ENCODE results near the gene MEX3D. TPM values are rescaled to one million over a fixed set of nuclear protein-coding genes. Genes with fewer than 3 reads are reported as not detected.

The MEX3D gene
- total RNA-seq, 4 donors from 2014 or later, result 18.8 to 47.8 (median 28.7) TPM

GRCh38 chr19:1613146-1613545 lies 45.0 kb upstream of the MEX3D start:
- Histone ChIP-seq H3K4me1 (peaks cover 0 to 5% (median 0%) of the 10 kb centered on the region in 3 donors), H3K27me3 (no peaks in the 10 kb centered on the region), H3K4me3 (no peak overlapping the region), H3K9me3 (no peaks in the 10 kb centered on the region), H3K36me3 (peaks cover 0 to 86% of the 10 kb centered on the region in 2 donors), H3K27ac (no peak overlapping the region)
- WGBS, 2 donors (ENCODE audit: low coverage in 1 of 2), result 40% methylated on average over 2 of the region's 9 CpGs; no CpG with 5 or more reads in 1 of the 2 donors
- no peak for TF ChIP-seq EP300 (IDR thresholded peaks at IDR 0.05)
- no peak for TF ChIP-seq POLR2A (IDR thresholded peaks at IDR 0.05)
- TF ChIP-seq, protein P1, sequence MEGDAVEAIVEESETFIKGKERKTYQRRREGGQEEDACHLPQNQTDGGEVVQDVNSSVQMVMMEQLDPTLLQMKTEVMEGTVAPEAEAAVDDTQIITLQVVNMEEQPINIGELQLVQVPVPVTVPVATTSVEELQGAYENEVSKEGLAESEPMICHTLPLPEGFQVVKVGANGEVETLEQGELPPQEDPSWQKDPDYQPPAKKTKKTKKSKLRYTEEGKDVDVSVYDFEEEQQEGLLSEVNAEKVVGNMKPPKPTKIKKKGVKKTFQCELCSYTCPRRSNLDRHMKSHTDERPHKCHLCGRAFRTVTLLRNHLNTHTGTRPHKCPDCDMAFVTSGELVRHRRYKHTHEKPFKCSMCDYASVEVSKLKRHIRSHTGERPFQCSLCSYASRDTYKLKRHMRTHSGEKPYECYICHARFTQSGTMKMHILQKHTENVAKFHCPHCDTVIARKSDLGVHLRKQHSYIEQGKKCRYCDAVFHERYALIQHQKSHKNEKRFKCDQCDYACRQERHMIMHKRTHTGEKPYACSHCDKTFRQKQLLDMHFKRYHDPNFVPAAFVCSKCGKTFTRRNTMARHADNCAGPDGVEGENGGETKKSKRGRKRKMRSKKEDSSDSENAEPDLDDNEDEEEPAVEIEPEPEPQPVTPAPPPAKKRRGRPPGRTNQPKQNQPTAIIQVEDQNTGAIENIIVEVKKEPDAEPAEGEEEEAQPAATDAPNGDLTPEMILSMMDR (IDR thresholded peaks at IDR 0.05), result no peak
- TF ChIP-seq POLR2AphosphoS5 (IDR thresholded peaks at IDR 0.05), result no peak
- ATAC-seq, result no peak

DNA sequence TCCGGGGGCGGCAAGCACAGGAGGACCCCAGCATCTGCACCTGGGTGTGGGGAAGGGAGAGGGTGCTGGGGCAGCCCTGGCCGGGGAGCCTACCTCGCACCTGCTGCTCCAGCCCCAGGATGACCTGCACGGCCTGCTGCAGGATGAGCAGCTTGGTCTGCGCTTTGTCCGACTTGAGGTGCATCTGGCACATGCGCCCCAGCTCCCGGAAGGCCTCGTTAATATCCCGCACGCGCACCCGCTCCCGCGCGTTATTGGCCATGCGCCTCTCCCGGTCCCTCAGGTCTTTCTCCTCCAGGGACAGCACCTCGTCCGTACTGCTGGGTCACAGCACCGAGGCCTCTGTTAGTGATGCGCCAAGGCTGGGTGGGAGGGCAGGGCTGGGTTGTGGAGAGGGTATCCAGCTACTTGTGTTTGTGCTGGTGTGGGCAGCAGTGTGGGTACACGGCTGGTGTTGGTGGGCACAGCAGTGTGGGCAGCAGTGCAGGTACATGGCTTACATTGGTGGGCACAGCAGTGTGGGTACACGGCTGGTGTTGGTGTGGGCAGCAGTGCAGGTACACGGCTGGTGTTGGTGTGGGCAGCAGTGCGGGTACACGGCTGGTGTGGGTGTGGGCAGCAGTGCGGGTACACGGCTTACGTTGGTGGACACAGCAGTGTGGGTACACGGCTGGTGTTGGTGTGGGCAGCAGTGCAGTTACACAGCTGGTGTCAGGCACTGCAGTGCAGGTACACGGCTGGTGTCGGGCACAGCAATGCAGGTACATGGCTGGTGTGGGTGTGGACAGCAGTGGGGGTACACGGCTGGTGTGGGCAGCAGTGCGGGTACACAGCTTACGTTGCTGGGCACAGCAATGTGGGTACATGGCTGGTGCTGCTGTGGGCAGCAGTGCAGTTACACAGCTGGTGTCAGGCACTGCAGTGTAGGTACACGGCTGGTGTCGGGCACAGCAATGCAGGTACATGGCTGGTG lies 44.3 kb upstream of the MEX3D start:
- Histone ChIP-seq H3K36me3 (peaks cover 0 to 78% of the 10 kb centered on the region in 2 donors), H3K9me3 (no peaks in the 10 kb centered on the region), H3K27me3 (no peaks in the 10 kb centered on the region), H3K27ac (no peak overlapping the region), H3K4me1 (peaks cover 0 to 5% (median 0%) of the 10 kb centered on the region in 3 donors), H3K4me3 (no peak overlapping the region)
- ATAC-seq, result no peak
- TF ChIP-seq EP300 (IDR thresholded peaks at IDR 0.05) (no peak), POLR2A (IDR thresholded peaks at IDR 0.05) (no peak), POLR2AphosphoS5 (IDR thresholded peaks at IDR 0.05) (no peak)
- TF ChIP-seq, protein P1 (IDR thresholded peaks at IDR 0.05), result no peak
- WGBS, 2 donors (ENCODE audit: low coverage in 1 of 2), result 80 to 86% methylated on average over 8 to 22 of the region's 39 CpGs

DNA sequence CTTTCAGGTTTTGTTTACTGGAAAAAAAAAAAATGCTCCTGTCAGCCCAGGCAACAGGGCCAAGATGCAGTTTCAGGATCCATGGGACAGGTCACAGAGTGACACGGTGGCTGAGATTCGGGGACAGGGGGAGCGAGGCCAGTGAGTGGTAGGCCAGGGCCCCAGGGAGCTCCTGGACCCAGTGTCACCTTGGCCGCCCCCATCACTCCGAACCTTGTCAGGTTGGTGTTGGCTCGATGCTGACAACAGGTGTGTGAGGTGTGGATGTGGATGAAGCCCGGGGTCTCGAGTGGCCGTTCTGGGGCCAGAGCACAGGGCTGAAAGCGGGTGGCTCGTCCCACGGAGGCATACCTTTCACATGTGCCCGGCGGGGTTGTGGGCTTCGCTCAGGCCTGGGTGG lies 43.2 kb upstream of the MEX3D start:
- H3K9me3 ChIP-seq, result no peaks in the 10 kb centered on the region
- H3K36me3 ChIP-seq, result peaks cover 0 to 70% of the 10 kb centered on the region in 2 donors
- no peak overlapping the region for H3K27ac ChIP-seq
- no peak for TF ChIP-seq POLR2A (IDR thresholded peaks at IDR 0.05)
- TF ChIP-seq, protein P1 (IDR thresholded peaks at IDR 0.05), result no peak
- no peak for TF ChIP-seq EP300 (IDR thresholded peaks at IDR 0.05)
- no peak for ATAC-seq
- no peak overlapping the region for H3K4me3 ChIP-seq
- no peaks in the 10 kb centered on the region for H3K27me3 ChIP-seq
- 63% methylated on average over 2 of the region's 15 CpGs; no CpG with 5 or more reads in 1 of the 2 donors for WGBS, 2 donors (ENCODE audit: low coverage in 1 of 2)
- H3K4me1 ChIP-seq, result peaks cover 0 to 11% (median 5%) of the 10 kb centered on the region in 3 donors

- Histone ChIP-seq H3K27me3 (no peaks in the 10 kb centered on the region), H3K36me3 (peaks cover 0 to 63% of the 10 kb centered on the region in 2 donors), H3K27ac (no peak overlapping the region), H3K4me1 (peaks cover 0 to 19% (median 10%) of the 10 kb centered on the region in 3 donors), H3K4me3 (no peak overlapping the region), H3K9me3 (no peaks in the 10 kb centered on the region)
- 33% methylated on average over 1 of the region's 11 CpGs; no CpG with 5 or more reads in 1 of the 2 donors for WGBS, 2 donors (ENCODE audit: low coverage in 1 of 2)
- ATAC-seq, result no peak
- TF ChIP-seq POLR2A (IDR thresholded peaks at IDR 0.05) (no peak), POLR2AphosphoS5 (IDR thresholded peaks at IDR 0.05) (no peak), EP300 (IDR thresholded peaks at IDR 0.05) (no peak)
- TF ChIP-seq, protein P1 (IDR thresholded peaks at IDR 0.05), result no peak
Observed at GRCh38 chr19:1610579-1610978, 42.5 kb upstream of the MEX3D start.

Measured in gastroesophageal sphincter (tissue), 4 donors.